ENCODE measurements around the gene SYT2. TPM values are rescaled to one million over a fixed set of nuclear protein-coding genes. Genes with fewer than 3 reads are reported as not detected.

Gene SYT2
- total and polyA plus RNA-seq, 9 of the 15 experiments (the other 6 are each of a cell fraction or from before 2014, with no cell fraction given) = not detected

DNA sequence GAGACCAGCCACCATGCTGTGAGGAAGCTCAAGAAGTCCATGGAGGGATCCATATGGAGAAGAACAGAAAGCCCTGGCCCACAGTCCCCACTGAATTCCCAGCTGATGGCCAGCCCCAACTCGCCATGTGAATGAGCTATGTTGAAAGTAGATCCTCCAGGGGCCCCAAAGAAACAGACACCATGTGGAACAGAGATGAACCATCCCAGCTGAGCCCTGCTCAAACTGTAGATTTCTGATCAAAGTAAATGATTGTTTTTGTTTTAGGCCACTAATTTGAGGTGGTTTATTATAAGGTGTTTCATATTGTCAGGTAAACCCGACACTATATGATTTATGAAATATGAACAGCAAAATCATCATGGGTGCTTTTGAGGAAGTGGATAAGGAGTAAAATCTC lies 32.8 kb downstream of the SYT2 start:
- intact Hi-C loops (cut with micrococcal nuclease) = no loop called here
- H3K9me3 ChIP-seq (replicated peaks; ENCODE audit: control insufficient read depth, insufficient read depth, low read depth, low read length) = no peaks in the 10 kb centered on the region
- H3K36me3 ChIP-seq (ENCODE audit: control insufficient read depth, insufficient read depth, low read length) = no peaks in the 10 kb centered on the region
- ChIA-PET CTCF (ENCODE audit: low intra/inter-chr PET ratio) (no interaction called here), POLR2A (no interaction called here)
- DNase-seq (ENCODE audit: extremely low read depth in 1 of 4, low spot score in 3 of 4) = no peak
- FAIRE-seq = no peak
- no peaks in the 10 kb centered on the region for H4K20me1 ChIP-seq (replicated peaks; ENCODE audit: control insufficient read depth, insufficient read depth, low read length)
- H3K4me1 ChIP-seq (replicated peaks in 1 of 2; ENCODE audit: control insufficient read depth in 2 of 2, insufficient read depth in 2 of 2, low read length in 2 of 2) = no peaks in the 10 kb centered on the region
- no peak overlapping the region for H2AFZ ChIP-seq (ENCODE audit: low read depth, low read length)
- BruUV-seq (replicated peaks) = no TSS peak
- H3K9ac ChIP-seq (ENCODE audit: insufficient read depth in 1 of 2, low read depth in 2 of 2, low read length in 2 of 2) = no peak overlapping the region
- no peak overlapping the region for H3K4me3 ChIP-seq
- WGBS (ENCODE audit: insufficient coverage, low coverage, missing lambda C conversion rate) = 0% methylated on average over 2 of the region's 2 CpGs
- TF ChIP-seq ZNF140 (CRISPR knock-in tag; IDR thresholded peaks at IDR 0.05) (no peak), RFX5 (IDR thresholded peaks at IDR 0.05; ENCODE audit: low read depth, low read length) (no peak), ZNF696 (CRISPR knock-in tag; conservative IDR thresholded peaks at IDR 0.05) (no peak), POLR2B (IDR thresholded peaks at IDR 0.05; ENCODE audit: low read depth, partially characterized antibody) (no peak)
- TF ChIP-seq, protein P1, sequence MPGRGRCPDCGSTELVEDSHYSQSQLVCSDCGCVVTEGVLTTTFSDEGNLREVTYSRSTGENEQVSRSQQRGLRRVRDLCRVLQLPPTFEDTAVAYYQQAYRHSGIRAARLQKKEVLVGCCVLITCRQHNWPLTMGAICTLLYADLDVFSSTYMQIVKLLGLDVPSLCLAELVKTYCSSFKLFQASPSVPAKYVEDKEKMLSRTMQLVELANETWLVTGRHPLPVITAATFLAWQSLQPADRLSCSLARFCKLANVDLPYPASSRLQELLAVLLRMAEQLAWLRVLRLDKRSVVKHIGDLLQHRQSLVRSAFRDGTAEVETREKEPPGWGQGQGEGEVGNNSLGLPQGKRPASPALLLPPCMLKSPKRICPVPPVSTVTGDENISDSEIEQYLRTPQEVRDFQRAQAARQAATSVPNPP (IDR thresholded peaks at IDR 0.05; ENCODE audit: borderline replicate concordance, insufficient read depth, insufficient read length) = no peak
- H3K4me2 ChIP-seq (ENCODE audit: insufficient read depth, low read length) = no peak overlapping the region
- no peaks in the 10 kb centered on the region for H3K79me2 ChIP-seq (ENCODE audit: control insufficient read depth, insufficient read depth, low read length)
- ATAC-seq = no peak
- H3K27ac ChIP-seq (ENCODE audit: extremely low read depth, low read depth, low read length) = no peak overlapping the region
- in situ Hi-C loops (cut with MboI) = no loop called here
- peaks cover 12 to 39% of the 10 kb centered on the region in 2 experiments; a peak in 3 of 5 replicates for H3K27me3 ChIP-seq (ENCODE audit: control insufficient read depth in 2 of 2, insufficient read depth in 2 of 2, low read length in 2 of 2)
- H3K9me1 ChIP-seq (ENCODE audit: control insufficient read depth, insufficient read depth, low read length) = no peaks in the 10 kb centered on the region

DNA sequence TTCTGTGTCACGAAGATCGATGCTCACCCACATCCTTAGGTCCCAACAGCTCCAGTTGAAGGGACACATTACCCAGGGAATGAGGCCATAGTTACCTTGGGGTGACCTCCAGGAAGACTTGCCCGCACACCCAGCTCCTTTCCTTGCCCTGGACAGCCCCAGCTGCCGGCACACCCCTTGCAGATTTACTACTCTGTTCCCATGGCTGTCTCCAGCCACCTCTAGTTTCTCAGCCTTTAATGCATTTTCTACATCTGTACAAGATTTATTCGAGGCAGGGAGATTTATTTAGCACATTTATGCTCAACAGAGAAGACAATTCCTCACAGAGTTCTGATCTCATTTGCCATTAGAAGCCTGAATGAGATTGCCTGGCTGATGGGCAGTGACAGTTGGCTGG lies 36.7 kb downstream of the SYT2 start:
- Histone ChIP-seq H3K27me3 (ENCODE audit: control insufficient read depth in 2 of 2, insufficient read depth in 2 of 2, low read length in 2 of 2) (peaks cover 15 to 41% of the 10 kb centered on the region in 2 experiments), H3K79me2 (ENCODE audit: control insufficient read depth, insufficient read depth, low read length) (no peaks in the 10 kb centered on the region), H3K36me3 (ENCODE audit: control insufficient read depth, insufficient read depth, low read length) (no peaks in the 10 kb centered on the region), H3K9ac (ENCODE audit: insufficient read depth in 1 of 2, low read depth in 2 of 2, low read length in 2 of 2) (no peak overlapping the region), H4K20me1 (replicated peaks; ENCODE audit: control insufficient read depth, insufficient read depth, low read length) (no peaks in the 10 kb centered on the region), H3K9me3 (replicated peaks; ENCODE audit: control insufficient read depth, insufficient read depth, low read depth, low read length) (no peaks in the 10 kb centered on the region), H3K4me1 (replicated peaks in 1 of 2; ENCODE audit: control insufficient read depth in 2 of 2, insufficient read depth in 2 of 2, low read length in 2 of 2) (no peaks in the 10 kb centered on the region), H2AFZ (ENCODE audit: low read depth, low read length) (no peak overlapping the region), H3K4me3 (no peak overlapping the region), H3K9me1 (ENCODE audit: control insufficient read depth, insufficient read depth, low read length) (no peaks in the 10 kb centered on the region), H3K4me2 (ENCODE audit: insufficient read depth, low read length) (no peak overlapping the region), H3K27ac (ENCODE audit: extremely low read depth, low read depth, low read length) (no peak overlapping the region)
- ChIA-PET POLR2A (no interaction called here), CTCF (ENCODE audit: low intra/inter-chr PET ratio) (no interaction called here)
- no peak for TF ChIP-seq NRF1 (conservative IDR thresholded peaks at IDR 0.05 in 1 of 2, IDR thresholded peaks at IDR 0.05 in 1 of 2)
- TF ChIP-seq ZNF263 (CRISPR knock-in tag; IDR thresholded peaks at IDR 0.05; ENCODE audit: borderline replicate concordance) = no peak
- DNase-seq (ENCODE audit: extremely low read depth in 1 of 4, low spot score in 3 of 4) (no peak), FAIRE-seq (no peak), ATAC-seq (no peak)
- 1% methylated on average over 5 of the region's 5 CpGs for WGBS (ENCODE audit: insufficient coverage, low coverage, missing lambda C conversion rate)
- no TSS peak for BruUV-seq (replicated peaks)
- intact Hi-C loops (cut with micrococcal nuclease) = no loop called here
- in situ Hi-C loops (cut with MboI) = no loop called here
